ENCODE results near the gene PMFBP1. TPM values are rescaled to one million over a fixed set of nuclear protein-coding genes. Genes with fewer than 3 reads are reported as not detected.

PMFBP1 gene
- total RNA-seq, 2 experiments from 2014 or later = 1.4 to 1.6 TPM

- no peak overlapping the region for H3K27ac Mint-ChIP-seq
- peak in 2 of 14 experiments; percentile 34 to 52 for DNase-seq
- ChIA-PET CTCF (no interaction called here), POLR2A (no interaction called here)
- H3K4me3 ChIP-seq (ENCODE audit: low read length) = no peak overlapping the region
- ATAC-seq (ENCODE audit: poor library complexity) = no peak
- intact Hi-C loops (cut with DNase I, micrococcal nuclease) = no loop called here
- H3K9me3 Mint-ChIP-seq = no peaks in the 10 kb centered on the region
- no peak for TF ChIP-seq CTCF (IDR thresholded peaks at IDR 0.05)
- no peaks in the 10 kb centered on the region for H3K27me3 ChIP-seq (ENCODE audit: control insufficient read depth in 1 of 2, insufficient read depth in 2 of 2, low read length in 2 of 2)
- H3K4me3 Mint-ChIP-seq = no peak overlapping the region
- no peaks in the 10 kb centered on the region for H3K36me3 ChIP-seq (ENCODE audit: insufficient read depth, low read length)
- H3K27ac ChIP-seq (ENCODE audit: low read depth in 1 of 2, low read length in 2 of 2) = no peak overlapping the region
- H3K4me1 ChIP-seq (ENCODE audit: insufficient read depth, low read length) = no peaks in the 10 kb centered on the region
- H3K4me1 Mint-ChIP-seq (ENCODE audit: low read depth) = peaks cover 7% of the 10 kb centered on the region
- H3K36me3 Mint-ChIP-seq (ENCODE audit: low read depth) = no peaks in the 10 kb centered on the region
- no peaks in the 10 kb centered on the region for H3K9me3 ChIP-seq (ENCODE audit: control insufficient read depth in 1 of 2, insufficient read depth in 1 of 2, low read length in 2 of 2)
- H3K27me3 Mint-ChIP-seq = peaks cover 18% of the 10 kb centered on the region
Measured at GRCh38 chr16:72202014-72202413, 30.1 kb upstream of the PMFBP1 start.

- ChIA-PET POLR2A (no interaction called here), CTCF (no interaction called here)
- intact Hi-C loops (cut with DNase I, micrococcal nuclease) = no loop called here
- no peak for TF ChIP-seq CTCF (IDR thresholded peaks at IDR 0.05)
- Mint-ChIP-seq H3K9me3 (no peaks in the 10 kb centered on the region), H3K36me3 (ENCODE audit: low read depth) (no peaks in the 10 kb centered on the region), H3K27ac (no peak overlapping the region), H3K27me3 (peaks cover 18% of the 10 kb centered on the region), H3K4me1 (ENCODE audit: low read depth) (peaks cover 7% of the 10 kb centered on the region), H3K4me3 (no peak overlapping the region)
- H3K4me3 ChIP-seq (ENCODE audit: low read length) = no peak overlapping the region
- DNase-seq (no peak), ATAC-seq (ENCODE audit: poor library complexity) (no peak)
- no peaks in the 10 kb centered on the region for H3K36me3 ChIP-seq (ENCODE audit: insufficient read depth, low read length)
- no peaks in the 10 kb centered on the region for H3K27me3 ChIP-seq (ENCODE audit: control insufficient read depth in 1 of 2, insufficient read depth in 2 of 2, low read length in 2 of 2)
- no peaks in the 10 kb centered on the region for H3K9me3 ChIP-seq (ENCODE audit: control insufficient read depth in 1 of 2, insufficient read depth in 1 of 2, low read length in 2 of 2)
- no peak overlapping the region for H3K27ac ChIP-seq (ENCODE audit: low read depth in 1 of 2, low read length in 2 of 2)
- no peaks in the 10 kb centered on the region for H3K4me1 ChIP-seq (ENCODE audit: insufficient read depth, low read length)
Measured at GRCh38 chr16:72201387-72201786, 29.4 kb upstream of the PMFBP1 start.

GRCh38 chr16:72199761-72200337 is 27.9 kb upstream of the PMFBP1 start:
- CTCF ChIA-PET = no interaction called here
- H3K4me1 Mint-ChIP-seq (ENCODE audit: low read depth) = peaks cover 7% of the 10 kb centered on the region
- POLR2A ChIA-PET = no interaction called here
- intact Hi-C loops (cut with DNase I, micrococcal nuclease) = no loop called here
- Histone ChIP-seq H3K27ac (ENCODE audit: low read depth in 1 of 2, low read length in 2 of 2) (no peak overlapping the region), H3K4me1 (ENCODE audit: insufficient read depth, low read length) (no peaks in the 10 kb centered on the region), H3K4me3 (ENCODE audit: low read length) (no peak overlapping the region), H3K27me3 (ENCODE audit: control insufficient read depth in 1 of 2, insufficient read depth in 2 of 2, low read length in 2 of 2) (no peaks in the 10 kb centered on the region), H3K36me3 (ENCODE audit: insufficient read depth, low read length) (no peaks in the 10 kb centered on the region), H3K9me3 (ENCODE audit: control insufficient read depth in 1 of 2, insufficient read depth in 1 of 2, low read length in 2 of 2) (no peaks in the 10 kb centered on the region)
- H3K36me3 Mint-ChIP-seq (ENCODE audit: low read depth) = no peaks in the 10 kb centered on the region
- ATAC-seq (ENCODE audit: poor library complexity) (no peak), DNase-seq (no peak)
- no peak overlapping the region for H3K27ac Mint-ChIP-seq
- H3K27me3 Mint-ChIP-seq = peaks cover 13% of the 10 kb centered on the region
- TF ChIP-seq CTCF (IDR thresholded peaks at IDR 0.05) = no peak
- H3K4me3 Mint-ChIP-seq = no peak overlapping the region
- no peaks in the 10 kb centered on the region for H3K9me3 Mint-ChIP-seq

Data from CD4-positive, alpha-beta T cell (primary cell).